ENCODE data around the gene ZBTB16. TPM values are rescaled to one million over a fixed set of nuclear protein-coding genes. Genes with fewer than 3 reads are reported as not detected.

The ZBTB16 gene
- total and polyA plus RNA-seq, 2 experiments from 2014 or later, result 8.7 to 10.5 TPM

DNA sequence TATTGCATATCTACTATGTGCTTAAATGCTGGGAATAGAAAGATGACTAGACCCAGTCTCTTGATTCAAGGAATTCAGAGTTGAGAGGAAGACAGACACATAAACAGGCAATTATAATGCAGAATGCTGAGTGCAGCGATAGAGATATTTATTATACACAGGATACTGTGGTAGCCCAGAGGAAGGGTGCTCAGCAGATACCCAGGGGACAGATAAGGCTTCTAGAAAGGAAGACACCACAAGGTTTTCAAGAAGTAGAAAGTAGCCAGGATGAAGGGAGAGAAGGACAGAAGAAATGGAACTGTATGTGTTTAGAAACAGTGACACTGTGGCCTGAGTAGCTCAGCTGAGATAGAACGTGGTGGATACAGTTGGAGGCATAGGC lies 157.3 kb downstream of the ZBTB16 start:
- peak overlapping the region; percentile 83 for H3K27ac ChIP-seq
- H3K4me3 ChIP-seq, result no peak overlapping the region
- no peak for DNase-seq (ENCODE audit: low read depth in 1 of 2, low spot score in 1 of 2)
- H3K27me3 ChIP-seq, result no peaks in the 10 kb centered on the region
- H3K4me1 ChIP-seq (ENCODE audit: low read depth), result peaks cover 85% of the 10 kb centered on the region
- H3K36me3 ChIP-seq, result no peaks in the 10 kb centered on the region
- TF ChIP-seq, protein P1, sequence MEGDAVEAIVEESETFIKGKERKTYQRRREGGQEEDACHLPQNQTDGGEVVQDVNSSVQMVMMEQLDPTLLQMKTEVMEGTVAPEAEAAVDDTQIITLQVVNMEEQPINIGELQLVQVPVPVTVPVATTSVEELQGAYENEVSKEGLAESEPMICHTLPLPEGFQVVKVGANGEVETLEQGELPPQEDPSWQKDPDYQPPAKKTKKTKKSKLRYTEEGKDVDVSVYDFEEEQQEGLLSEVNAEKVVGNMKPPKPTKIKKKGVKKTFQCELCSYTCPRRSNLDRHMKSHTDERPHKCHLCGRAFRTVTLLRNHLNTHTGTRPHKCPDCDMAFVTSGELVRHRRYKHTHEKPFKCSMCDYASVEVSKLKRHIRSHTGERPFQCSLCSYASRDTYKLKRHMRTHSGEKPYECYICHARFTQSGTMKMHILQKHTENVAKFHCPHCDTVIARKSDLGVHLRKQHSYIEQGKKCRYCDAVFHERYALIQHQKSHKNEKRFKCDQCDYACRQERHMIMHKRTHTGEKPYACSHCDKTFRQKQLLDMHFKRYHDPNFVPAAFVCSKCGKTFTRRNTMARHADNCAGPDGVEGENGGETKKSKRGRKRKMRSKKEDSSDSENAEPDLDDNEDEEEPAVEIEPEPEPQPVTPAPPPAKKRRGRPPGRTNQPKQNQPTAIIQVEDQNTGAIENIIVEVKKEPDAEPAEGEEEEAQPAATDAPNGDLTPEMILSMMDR (IDR thresholded peaks at IDR 0.05; ENCODE audit: low read depth, low read length), result no peak
- H3K9me3 ChIP-seq (ENCODE audit: low read depth), result no peaks in the 10 kb centered on the region

- Histone ChIP-seq H3K36me3 (no peaks in the 10 kb centered on the region), H3K4me3 (no peak overlapping the region), H3K4me1 (ENCODE audit: low read depth) (peaks cover 69% of the 10 kb centered on the region), H3K27me3 (peaks cover under 1% of the 10 kb centered on the region), H3K9me3 (ENCODE audit: low read depth) (no peaks in the 10 kb centered on the region), H3K27ac (no peak overlapping the region)
- TF ChIP-seq, protein P1 (IDR thresholded peaks at IDR 0.05; ENCODE audit: low read depth, low read length), result no peak
- no peak for DNase-seq (ENCODE audit: low read depth in 1 of 2, low spot score in 1 of 2)
Observed at GRCh38 chr11:114218508-114218907, 159.0 kb downstream of the ZBTB16 start.

GRCh38 chr11:114219559-114220349 lies 160.2 kb downstream of the ZBTB16 start:
- peaks cover 57% of the 10 kb centered on the region for H3K4me1 ChIP-seq (ENCODE audit: low read depth)
- H3K9me3 ChIP-seq (ENCODE audit: low read depth), result no peaks in the 10 kb centered on the region
- H3K4me3 ChIP-seq, result no peak overlapping the region
- peaks cover 7% of the 10 kb centered on the region for H3K27me3 ChIP-seq
- H3K27ac ChIP-seq, result peak overlapping the region; percentile 8
- H3K36me3 ChIP-seq, result no peaks in the 10 kb centered on the region
- peak; percentile 78 to 94 for DNase-seq (ENCODE audit: low read depth in 1 of 2, low spot score in 1 of 2)
- TF ChIP-seq, protein P1 (IDR thresholded peaks at IDR 0.05; ENCODE audit: low read depth, low read length), result no peak

- Histone ChIP-seq H3K9me3 (ENCODE audit: low read depth) (no peaks in the 10 kb centered on the region), H3K4me1 (ENCODE audit: low read depth) (peaks cover 47% of the 10 kb centered on the region), H3K36me3 (no peaks in the 10 kb centered on the region), H3K4me3 (no peak overlapping the region), H3K27me3 (peaks cover 7% of the 10 kb centered on the region), H3K27ac (no peak overlapping the region)
- DNase-seq (ENCODE audit: low read depth in 1 of 2, low spot score in 1 of 2), result no peak
- TF ChIP-seq, protein P1 (IDR thresholded peaks at IDR 0.05; ENCODE audit: low read depth, low read length), result no peak
Observed at GRCh38 chr11:114221037-114221436, 161.5 kb downstream of the ZBTB16 start.

GRCh38 chr11:114225661-114226060 lies 166.2 kb downstream of the ZBTB16 start:
- DNase-seq (ENCODE audit: low read depth in 1 of 2, low spot score in 1 of 2), result no peak
- Histone ChIP-seq H3K27me3 (peaks cover 14% of the 10 kb centered on the region), H3K9me3 (ENCODE audit: low read depth) (no peaks in the 10 kb centered on the region), H3K27ac (no peak overlapping the region), H3K36me3 (no peaks in the 10 kb centered on the region), H3K4me1 (ENCODE audit: low read depth) (peaks cover 3% of the 10 kb centered on the region), H3K4me3 (no peak overlapping the region)
- TF ChIP-seq, protein P1 (IDR thresholded peaks at IDR 0.05; ENCODE audit: low read depth, low read length), result no peak

Measured in cardiac muscle cell (in vitro differentiated cells and primary cell).